Limb (tissue), 2 donors: ENCODE measurements around the gene PTPRD.

Experiments
- DNase-seq, 2 donors: peaks; one replicate each; pipeline ENCODE4 v3.0.0-alpha.2; 2016; ENCODE audit errors: extremely low spot score in 2 of 2

The PTPRD gene

GRCh38 chr9:8872802-8873201, 1740.0 kb downstream of the PTPRD start:
- DNase-seq = no peak

GRCh38 chr9:8871796-8872445, 1740.9 kb downstream of the PTPRD start:
- DNase-seq = no peak

GRCh38 chr9:8871396-8871795, 1741.4 kb downstream of the PTPRD start:
- DNase-seq = no peak

GRCh38 chr9:8869812-8870211, 1743.0 kb downstream of the PTPRD start:
- no peak for DNase-seq

GRCh38 chr9:8868632-8869031, 1744.2 kb downstream of the PTPRD start:
- no peak for DNase-seq

GRCh38 chr9:8867148-8867547, 1745.7 kb downstream of the PTPRD start:
- DNase-seq = no peak

GRCh38 chr9:8864545-8864896, 1748.3 kb downstream of the PTPRD start:
- no peak for DNase-seq

- no peak for DNase-seq
Observed at GRCh38 chr9:8863886-8864544, 1748.8 kb downstream of the PTPRD start.

- DNase-seq = no peak
Observed at GRCh38 chr9:8863069-8863468, 1749.7 kb downstream of the PTPRD start.

- peak in 1 of 2 donors; percentile 71 for DNase-seq
Observed at GRCh38 chr9:8860925-8861324, 1751.9 kb downstream of the PTPRD start.

GRCh38 chr9:8860086-8860485, 1752.7 kb downstream of the PTPRD start:
- no peak for DNase-seq

- DNase-seq = no peak
Observed at GRCh38 chr9:8859416-8859815, 1753.4 kb downstream of the PTPRD start.

- peak in 1 of 2 donors; percentile 84 for DNase-seq
Observed at GRCh38 chr9:8858596-8859161, 1754.1 kb downstream of the PTPRD start.

- DNase-seq = peak; percentile 79 to 90
Observed at GRCh38 chr9:8857926-8858595, 1754.7 kb downstream of the PTPRD start.

GRCh38 chr9:8857068-8857925, 1755.5 kb downstream of the PTPRD start:
- DNase-seq = no peak

- DNase-seq = no peak
Observed at GRCh38 chr9:8856396-8857067, 1756.3 kb downstream of the PTPRD start.

GRCh38 chr9:8855046-8855445, 1757.8 kb downstream of the PTPRD start:
- peak in 1 of 2 donors; percentile 67 for DNase-seq

- no peak for DNase-seq
Observed at GRCh38 chr9:8852301-8852864, 1760.4 kb downstream of the PTPRD start.

GRCh38 chr9:8850914-8851313, 1761.9 kb downstream of the PTPRD start:
- peak in 1 of 2 donors; percentile 42 for DNase-seq

GRCh38 chr9:8845808-8846207, 1767.0 kb downstream of the PTPRD start:
- DNase-seq = no peak

GRCh38 chr9:8845376-8845775, 1767.4 kb downstream of the PTPRD start:
- DNase-seq = no peak
